ENCODE results near the gene CLEC16A.

Gene CLEC16A

DNA sequence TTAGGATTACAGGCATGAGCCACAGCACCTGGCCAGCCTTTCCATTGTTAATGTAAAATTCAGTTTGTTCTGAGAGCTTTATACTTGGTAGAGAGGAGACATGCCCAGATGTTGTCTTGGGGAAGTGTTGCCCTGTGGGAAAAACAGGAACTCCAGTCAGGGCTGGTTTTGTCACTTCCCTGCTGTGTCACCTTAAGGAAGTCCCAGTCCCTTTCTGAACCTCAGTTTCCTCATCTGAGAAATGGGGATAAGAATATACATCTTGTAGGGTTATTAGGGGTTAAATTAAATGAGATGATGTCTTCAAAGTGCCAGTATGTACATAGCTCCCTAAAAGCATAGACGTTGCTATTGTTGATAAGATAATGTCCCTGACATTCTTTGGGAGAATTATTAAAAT, 25.3 kb downstream of the CLEC16A start:
- Histone ChIP-seq H3K9me3 (ENCODE audit: low read length) (no peaks in the 10 kb centered on the region), H3K4me1 (ENCODE audit: insufficient read depth, low read length) (peaks cover 10% of the 10 kb centered on the region), H2AFZ (ENCODE audit: low read depth, low read length) (no peak overlapping the region), H3K36me3 (ENCODE audit: insufficient read depth, low read length) (peaks cover 22% of the 10 kb centered on the region), H3K4me3 (ENCODE audit: low read length) (no peak overlapping the region), H3K27me3 (ENCODE audit: insufficient read depth, low read length) (no peaks in the 10 kb centered on the region)

DNA sequence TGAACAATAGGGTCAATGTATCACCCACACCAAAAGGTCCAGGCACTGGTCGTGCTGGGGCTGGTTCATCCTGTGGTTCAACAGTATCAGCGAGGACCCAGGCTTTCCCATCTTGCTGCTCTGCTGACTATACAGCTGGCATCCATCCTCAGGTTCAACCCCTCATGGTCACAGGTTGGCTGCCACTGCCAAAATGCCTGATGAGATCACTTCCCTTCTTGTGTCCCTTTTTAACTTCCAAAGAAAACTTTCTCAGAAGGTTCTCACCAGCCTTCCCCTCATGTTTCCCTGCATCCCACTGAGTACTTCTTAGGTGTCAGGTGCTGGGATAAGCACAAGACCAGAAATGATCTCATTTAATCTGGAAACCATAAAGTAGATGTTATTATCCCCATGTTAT, 25.7 kb downstream of the CLEC16A start:
- H2AFZ ChIP-seq (ENCODE audit: low read depth, low read length) = no peak overlapping the region
- no peak overlapping the region for H3K4me3 ChIP-seq (ENCODE audit: low read length)
- peaks cover 10% of the 10 kb centered on the region for H3K4me1 ChIP-seq (ENCODE audit: insufficient read depth, low read length)
- H3K36me3 ChIP-seq (ENCODE audit: insufficient read depth, low read length) = peaks cover 22% of the 10 kb centered on the region
- H3K9me3 ChIP-seq (ENCODE audit: low read length) = no peaks in the 10 kb centered on the region
- H3K27me3 ChIP-seq (ENCODE audit: insufficient read depth, low read length) = no peaks in the 10 kb centered on the region

DNA sequence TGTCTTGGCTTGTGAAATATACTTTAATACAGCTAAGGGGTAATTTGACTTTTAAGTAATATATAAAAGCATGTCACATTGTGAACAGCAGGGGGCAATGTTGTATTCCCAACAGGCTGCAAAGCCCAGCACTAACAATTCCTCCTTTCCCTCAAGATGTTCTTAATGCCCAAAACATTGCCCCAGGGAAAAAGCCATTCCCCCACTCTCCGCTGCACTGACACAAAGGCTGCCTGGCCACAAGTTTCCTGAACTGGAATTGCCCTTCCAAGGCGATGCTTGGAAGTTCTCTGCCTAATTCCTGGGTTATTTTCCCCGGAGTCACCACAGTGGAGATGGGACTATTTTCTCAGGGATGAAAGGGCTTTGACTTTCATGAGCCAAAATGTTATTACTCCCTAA, 27.2 kb downstream of the CLEC16A start:
- Histone ChIP-seq H3K27me3 (ENCODE audit: insufficient read depth, low read length) (no peaks in the 10 kb centered on the region), H3K9me3 (ENCODE audit: low read length) (no peaks in the 10 kb centered on the region), H3K36me3 (ENCODE audit: insufficient read depth, low read length) (peaks cover 22% of the 10 kb centered on the region), H3K4me1 (ENCODE audit: insufficient read depth, low read length) (peaks cover 12% of the 10 kb centered on the region), H3K4me3 (ENCODE audit: low read length) (no peak overlapping the region), H2AFZ (ENCODE audit: low read depth, low read length) (no peak overlapping the region)

DNA sequence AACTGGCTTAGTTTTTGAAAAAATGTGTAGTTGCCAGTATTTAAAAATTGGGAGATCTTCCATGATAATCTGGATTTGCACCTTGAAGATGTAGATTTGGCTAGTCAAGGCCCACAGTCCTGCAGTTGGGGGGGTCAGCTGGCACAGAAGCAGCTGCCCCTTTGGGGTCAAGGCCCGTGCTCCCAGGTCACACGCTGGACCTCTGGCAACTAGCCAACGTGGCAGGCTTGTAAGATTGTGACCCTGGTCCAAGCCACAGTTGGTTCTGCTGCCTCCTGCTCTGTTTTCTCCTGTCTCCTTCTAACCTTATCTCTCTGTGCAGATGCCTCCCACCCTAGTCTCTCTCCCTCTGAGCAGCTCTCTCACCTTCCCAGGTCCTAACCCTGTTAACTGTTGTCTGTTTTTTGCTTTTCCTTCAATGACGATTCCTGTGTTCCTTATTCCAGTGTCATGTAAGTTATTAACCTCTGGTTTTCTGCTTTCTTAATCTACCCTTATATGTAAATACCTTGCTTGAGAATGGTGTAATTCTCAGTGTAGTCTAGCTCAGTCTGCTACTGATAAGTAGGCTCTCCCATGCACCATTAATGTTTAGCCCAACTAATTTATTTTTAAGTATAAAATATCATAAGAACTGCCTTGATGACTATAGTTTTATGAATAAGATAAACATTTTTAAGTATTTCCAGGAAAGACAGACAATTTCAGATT, 27.9 kb downstream of the CLEC16A start:
- Histone ChIP-seq H3K4me3 (ENCODE audit: low read length) (no peak overlapping the region), H3K9me3 (ENCODE audit: low read length) (no peaks in the 10 kb centered on the region), H3K27me3 (ENCODE audit: insufficient read depth, low read length) (no peaks in the 10 kb centered on the region), H3K36me3 (ENCODE audit: insufficient read depth, low read length) (peaks cover 18% of the 10 kb centered on the region), H3K4me1 (ENCODE audit: insufficient read depth, low read length) (peaks cover 16% of the 10 kb centered on the region), H2AFZ (ENCODE audit: low read depth, low read length) (no peak overlapping the region)

DNA sequence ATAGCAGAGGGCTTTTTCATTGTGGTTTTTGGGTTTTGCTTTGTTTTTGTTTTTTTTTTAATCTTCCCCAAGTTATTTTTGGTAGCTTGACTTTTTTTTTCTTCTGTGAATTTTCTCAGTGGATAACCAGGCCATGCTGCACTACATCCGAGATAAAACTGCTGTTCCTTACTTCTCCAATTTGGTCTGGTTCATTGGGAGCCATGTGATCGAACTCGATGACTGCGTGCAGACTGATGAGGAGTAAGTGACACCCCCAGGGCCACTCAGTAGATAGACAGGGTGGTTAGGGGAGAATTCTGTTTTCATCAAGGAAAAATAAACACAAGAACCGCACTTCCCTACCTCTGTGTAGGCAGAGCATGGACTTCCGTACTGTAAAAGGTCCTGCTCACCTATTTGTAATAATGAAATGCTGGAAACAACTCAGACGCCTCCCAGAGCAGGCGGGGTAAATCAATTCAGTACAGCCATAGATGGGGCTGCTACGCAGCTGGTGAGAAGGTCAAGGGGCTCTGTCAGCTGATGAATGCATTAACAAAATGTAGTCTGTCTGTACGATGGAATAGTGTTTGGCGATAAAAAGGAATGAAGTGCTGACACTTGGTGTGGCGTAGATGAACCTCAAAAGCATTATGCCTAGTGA, 28.6 kb downstream of the CLEC16A start:
- H3K36me3 ChIP-seq (ENCODE audit: insufficient read depth, low read length) = peaks cover 21% of the 10 kb centered on the region
- peaks cover 18% of the 10 kb centered on the region for H3K4me1 ChIP-seq (ENCODE audit: insufficient read depth, low read length)

DNA sequence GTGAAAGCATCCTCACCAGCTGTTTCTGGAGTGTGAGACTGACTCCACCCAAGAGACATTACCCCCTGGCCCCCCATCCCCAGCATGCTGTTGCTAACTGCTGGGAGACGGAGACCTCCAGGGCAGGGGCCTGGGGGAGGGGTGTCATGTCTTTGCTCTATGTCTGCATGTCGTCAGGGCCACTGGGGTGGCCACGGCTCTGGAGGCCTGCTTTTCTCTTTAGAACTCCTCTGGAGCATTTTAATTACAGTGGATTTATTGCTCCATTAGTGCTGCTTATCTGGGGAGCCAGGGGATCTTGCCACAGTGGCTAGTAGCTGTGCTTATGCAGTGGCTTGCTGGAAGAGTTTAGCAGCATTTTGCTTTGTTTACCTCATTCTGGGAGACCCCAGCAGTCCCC, 32.3 kb downstream of the CLEC16A start:
- Histone ChIP-seq H2AFZ (ENCODE audit: low read depth, low read length) (no peak overlapping the region), H3K9me3 (ENCODE audit: low read length) (no peaks in the 10 kb centered on the region), H3K36me3 (ENCODE audit: insufficient read depth, low read length) (peaks cover 8% of the 10 kb centered on the region), H3K27me3 (ENCODE audit: insufficient read depth, low read length) (no peaks in the 10 kb centered on the region), H3K4me1 (ENCODE audit: insufficient read depth, low read length) (peaks cover 33% of the 10 kb centered on the region), H3K4me3 (ENCODE audit: low read length) (no peak overlapping the region)

More for the DNA sequence above, 28.6 kb downstream of the CLEC16A start:
- Histone ChIP-seq H3K9me3 (ENCODE audit: low read length) (no peaks in the 10 kb centered on the region), H2AFZ (ENCODE audit: low read depth, low read length) (no peak overlapping the region), H3K27me3 (ENCODE audit: insufficient read depth, low read length) (no peaks in the 10 kb centered on the region), H3K4me3 (ENCODE audit: low read length) (no peak overlapping the region)

DNA sequence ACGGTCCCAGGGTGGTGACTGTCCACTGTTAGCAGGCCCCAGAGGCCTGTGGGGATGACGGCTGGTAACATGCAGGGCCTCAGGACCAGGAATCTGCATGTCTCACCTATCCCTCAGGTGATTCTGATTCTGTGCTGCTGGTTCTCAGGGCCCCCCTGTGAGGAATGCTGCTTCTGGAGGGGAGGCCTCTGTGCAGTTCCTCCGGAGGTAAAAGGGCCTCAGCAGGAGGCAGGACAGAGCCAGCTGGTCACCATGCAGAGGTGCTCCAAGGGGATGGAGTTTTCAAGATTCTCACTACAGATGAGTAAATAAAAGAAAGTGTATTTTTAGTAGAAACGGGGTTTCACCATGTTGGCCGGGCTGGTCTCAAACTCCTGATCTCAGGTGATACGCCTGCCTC, 33.8 kb downstream of the CLEC16A start:
- Histone ChIP-seq H2AFZ (ENCODE audit: low read depth, low read length) (no peak overlapping the region), H3K27me3 (ENCODE audit: insufficient read depth, low read length) (no peaks in the 10 kb centered on the region), H3K4me3 (ENCODE audit: low read length) (no peak overlapping the region), H3K9me3 (ENCODE audit: low read length) (no peaks in the 10 kb centered on the region), H3K36me3 (ENCODE audit: insufficient read depth, low read length) (peaks cover 5% of the 10 kb centered on the region), H3K4me1 (ENCODE audit: insufficient read depth, low read length) (peaks cover 26% of the 10 kb centered on the region)

DNA sequence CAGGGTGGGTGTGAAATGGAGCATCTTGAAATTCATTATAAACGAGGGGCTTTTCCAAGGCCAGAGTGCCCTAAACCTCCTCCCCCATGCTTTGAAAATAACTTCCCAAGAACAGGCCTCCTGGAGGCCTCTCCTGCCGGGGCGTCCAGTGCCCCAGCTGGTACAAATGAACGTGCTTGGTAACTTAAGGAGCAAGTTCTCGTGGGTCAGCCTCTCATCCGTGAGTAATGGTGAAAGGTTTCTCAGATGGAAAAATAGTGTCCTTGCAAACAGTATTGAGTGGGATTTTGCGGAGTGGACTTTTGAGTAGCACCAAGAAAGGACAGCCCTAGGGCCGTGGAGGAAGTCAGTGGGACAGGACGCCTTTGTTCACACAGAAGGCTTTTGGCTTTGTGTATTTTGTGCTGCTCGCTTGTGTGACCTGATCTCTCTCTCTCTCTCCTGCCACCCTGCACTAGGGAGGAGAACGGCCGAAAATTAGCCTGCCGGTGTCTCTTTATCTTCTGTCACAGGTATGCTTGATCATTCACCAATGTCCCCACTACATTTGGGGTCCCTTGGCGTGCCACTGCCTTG, 34.6 kb downstream of the CLEC16A start:
- no peaks in the 10 kb centered on the region for H3K9me3 ChIP-seq (ENCODE audit: low read length)
- H3K4me1 ChIP-seq (ENCODE audit: insufficient read depth, low read length) = peaks cover 26% of the 10 kb centered on the region
- H3K27me3 ChIP-seq (ENCODE audit: insufficient read depth, low read length) = no peaks in the 10 kb centered on the region
- H2AFZ ChIP-seq (ENCODE audit: low read depth, low read length) = no peak overlapping the region
- peaks cover 6% of the 10 kb centered on the region for H3K36me3 ChIP-seq (ENCODE audit: insufficient read depth, low read length)
- H3K4me3 ChIP-seq (ENCODE audit: low read length) = no peak overlapping the region

DNA sequence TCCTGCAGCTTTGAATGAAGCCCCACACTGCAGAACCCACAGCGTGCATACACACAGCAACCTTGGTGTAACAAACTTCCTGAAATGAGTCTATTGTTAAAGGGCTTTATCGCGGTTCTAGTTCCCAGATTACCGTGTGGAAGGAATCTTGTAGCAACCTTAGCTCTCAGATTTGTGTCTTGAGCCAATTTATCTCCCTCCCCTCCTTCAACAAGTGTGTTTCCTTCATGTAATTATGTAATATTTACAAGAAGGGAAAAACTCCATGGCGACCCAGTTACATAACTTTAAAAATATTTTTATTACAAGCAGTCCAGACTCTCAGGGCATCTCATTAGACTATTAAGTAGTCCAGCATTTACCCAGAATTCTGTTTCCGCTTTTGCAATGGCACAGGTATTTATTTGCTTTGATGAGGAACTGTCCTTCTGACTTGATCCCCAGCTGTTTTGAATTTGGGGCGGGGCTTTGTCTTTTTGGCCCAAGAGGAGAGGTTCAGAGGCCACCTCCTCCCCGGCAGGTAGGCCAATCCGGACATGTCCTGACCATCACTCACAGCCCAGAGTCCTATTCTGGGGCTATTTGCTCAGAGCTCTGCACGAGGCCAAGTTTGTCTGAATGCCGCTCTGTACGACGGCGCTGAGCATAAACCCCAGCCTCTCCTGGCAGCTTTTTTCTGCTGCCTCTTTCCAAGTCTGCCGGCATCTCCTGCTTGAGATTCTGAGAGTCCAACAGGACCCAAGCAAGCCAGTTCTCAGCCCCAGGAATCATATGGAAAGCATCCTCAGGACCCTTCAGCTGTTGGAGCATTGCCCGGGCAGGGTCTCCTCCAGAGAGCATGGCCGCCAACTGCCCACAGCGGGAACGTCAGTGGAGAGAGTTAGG, 35.6 kb downstream of the CLEC16A start:
- Histone ChIP-seq H3K36me3 (ENCODE audit: insufficient read depth, low read length) (peaks cover 9% of the 10 kb centered on the region), H2AFZ (ENCODE audit: low read depth, low read length) (no peak overlapping the region), H3K4me3 (ENCODE audit: low read length) (no peak overlapping the region), H3K9me3 (ENCODE audit: low read length) (no peaks in the 10 kb centered on the region), H3K27me3 (ENCODE audit: insufficient read depth, low read length) (no peaks in the 10 kb centered on the region), H3K4me1 (ENCODE audit: insufficient read depth, low read length) (peaks cover 34% of the 10 kb centered on the region)

DNA sequence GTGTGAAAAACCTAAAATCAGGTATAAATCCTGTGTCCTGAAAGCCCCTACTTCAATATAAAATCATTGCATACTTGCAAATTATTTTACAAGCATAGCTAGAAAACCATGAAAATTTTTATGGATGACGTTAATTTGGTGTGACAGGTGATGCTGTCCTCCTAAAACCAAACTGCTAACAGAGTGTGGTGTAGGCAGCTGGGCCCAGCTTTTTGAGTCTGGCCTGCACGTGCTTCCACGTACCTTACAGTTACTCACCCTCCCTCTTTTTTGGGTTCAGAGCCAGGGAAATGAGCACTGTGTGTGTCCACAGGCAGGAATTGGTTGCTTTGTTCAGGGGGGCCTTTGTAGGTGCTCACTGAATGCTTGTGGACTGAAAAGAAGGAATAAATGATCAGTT, 36.4 kb downstream of the CLEC16A start:
- H2AFZ ChIP-seq (ENCODE audit: low read depth, low read length) = no peak overlapping the region
- H3K4me3 ChIP-seq (ENCODE audit: low read length) = no peak overlapping the region
- H3K9me3 ChIP-seq (ENCODE audit: low read length) = no peaks in the 10 kb centered on the region
- peaks cover 34% of the 10 kb centered on the region for H3K4me1 ChIP-seq (ENCODE audit: insufficient read depth, low read length)
- peaks cover 9% of the 10 kb centered on the region for H3K36me3 ChIP-seq (ENCODE audit: insufficient read depth, low read length)
- H3K27me3 ChIP-seq (ENCODE audit: insufficient read depth, low read length) = no peaks in the 10 kb centered on the region

DNA sequence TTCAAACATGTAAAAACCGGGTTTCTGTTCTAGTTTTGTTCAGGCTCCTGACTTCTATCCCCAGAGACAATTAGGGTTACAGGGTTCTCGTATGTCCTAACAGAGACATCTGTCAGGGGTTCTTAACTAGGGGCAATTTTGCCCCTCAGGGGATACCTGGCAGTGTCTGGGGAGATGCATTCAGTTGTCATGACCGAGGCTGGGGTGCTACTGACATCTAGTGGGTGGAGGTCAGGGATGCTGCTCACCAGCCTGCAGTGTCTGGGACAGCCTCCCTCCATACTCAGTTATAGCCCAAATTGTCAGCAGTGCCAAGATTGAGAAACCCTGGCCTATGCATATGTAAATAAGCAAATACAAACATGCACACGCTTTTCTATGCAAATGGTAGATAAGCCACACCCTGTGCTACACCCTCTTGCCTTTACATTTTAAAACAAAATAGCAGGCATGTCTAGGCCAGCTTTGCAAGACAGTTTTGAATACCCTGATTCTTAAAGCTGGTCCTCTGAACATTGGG, 37.4 kb downstream of the CLEC16A start:
- Histone ChIP-seq H3K4me1 (ENCODE audit: insufficient read depth, low read length) (peaks cover 30% of the 10 kb centered on the region), H3K27me3 (ENCODE audit: insufficient read depth, low read length) (no peaks in the 10 kb centered on the region), H3K36me3 (ENCODE audit: insufficient read depth, low read length) (peaks cover 9% of the 10 kb centered on the region), H2AFZ (ENCODE audit: low read depth, low read length) (no peak overlapping the region), H3K9me3 (ENCODE audit: low read length) (no peaks in the 10 kb centered on the region), H3K4me3 (ENCODE audit: low read length) (no peak overlapping the region)

DNA sequence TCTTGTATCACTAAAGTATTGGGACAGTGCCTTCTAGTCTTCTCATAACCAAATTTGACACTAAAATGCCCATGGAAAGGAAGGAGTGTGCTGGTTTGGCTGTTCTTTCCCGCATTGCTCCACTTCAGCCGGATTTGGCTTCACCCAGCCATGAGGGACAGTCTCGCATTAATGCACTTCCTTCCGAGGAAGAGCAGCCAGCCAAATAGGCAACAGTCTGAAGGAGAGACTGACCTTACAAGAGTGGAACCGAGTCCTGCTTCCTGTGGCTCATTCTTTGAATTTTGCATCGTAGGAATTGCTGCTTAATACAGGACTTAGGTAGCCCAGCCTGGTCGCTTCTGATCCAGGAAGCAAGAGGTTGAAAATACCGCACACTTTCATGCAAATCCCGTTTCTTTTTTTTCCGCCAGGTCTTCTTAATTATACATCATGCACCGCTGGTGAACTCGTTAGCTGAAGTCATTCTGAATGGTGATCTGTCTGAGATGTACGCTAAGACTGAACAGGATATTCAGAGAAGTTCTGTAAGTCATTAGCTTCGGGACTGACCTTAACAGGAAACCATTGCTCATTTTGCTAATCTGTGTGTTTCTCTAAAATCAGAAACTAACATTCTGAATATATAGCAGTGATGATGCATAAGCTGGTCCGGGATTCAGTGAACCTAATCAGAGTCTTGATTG, 38.2 kb downstream of the CLEC16A start:
- Histone ChIP-seq H2AFZ (ENCODE audit: low read depth, low read length) (no peak overlapping the region), H3K9me3 (ENCODE audit: low read length) (no peaks in the 10 kb centered on the region), H3K4me1 (ENCODE audit: insufficient read depth, low read length) (peaks cover 28% of the 10 kb centered on the region), H3K4me3 (ENCODE audit: low read length) (no peak overlapping the region), H3K27me3 (ENCODE audit: insufficient read depth, low read length) (no peaks in the 10 kb centered on the region), H3K36me3 (ENCODE audit: insufficient read depth, low read length) (peaks cover 9% of the 10 kb centered on the region)
